ENCODE measurements around the gene PHLDA2. TPM values are rescaled to one million over a fixed set of nuclear protein-coding genes. Genes with fewer than 3 reads are reported as not detected.

Gene PHLDA2
- total and polyA plus RNA-seq, 9 of the 15 experiments (the other 6 are each of a cell fraction or from before 2014, with no cell fraction given) = 0.43 to 42.4 (median 4.7) TPM

GRCh38 chr11:2929950-2930703, 907 bp upstream of the PHLDA2 start (continued):
- TF ChIP-seq GATA2 (CRISPR knock-in tag; IDR thresholded peaks at IDR 0.05) = no peak
- TF ChIP-seq MTA3 (IDR thresholded peaks at IDR 0.05; ENCODE audit: borderline replicate concordance) = 0 out of 2 replicates have a peak, but pooled peaks have one; percentile 14
- TF ChIP-seq MED1 (CRISPR knock-in tag; IDR thresholded peaks at IDR 0.05; ENCODE audit: borderline replicate concordance) = no peak
- no peak for TF ChIP-seq NCOA4 (IDR thresholded peaks at IDR 0.05; ENCODE audit: partially characterized antibody)
- TF ChIP-seq ZNF121 (CRISPR knock-in tag; conservative IDR thresholded peaks at IDR 0.05) = no peak
- no peak for TF ChIP-seq CEBPZ (IDR thresholded peaks at IDR 0.05; ENCODE audit: borderline replicate concordance, low read depth, low read length)
- TF ChIP-seq TAF15 (IDR thresholded peaks at IDR 0.05; ENCODE audit: low read depth, low read length) = no peak
- peak; percentile 12 for TF ChIP-seq PRDM10 (IDR thresholded peaks at IDR 0.05; ENCODE audit: partially characterized antibody)
- TF ChIP-seq ZFP30 (CRISPR knock-in tag; IDR thresholded peaks at IDR 0.05; ENCODE audit: borderline replicate concordance) = no peak
- TF ChIP-seq CTBP1 (IDR thresholded peaks at IDR 0.05; ENCODE audit: borderline replicate concordance) = no peak
- TF ChIP-seq CSDE1 (IDR thresholded peaks at IDR 0.05) = no peak
- no peak for TF ChIP-seq THAP7 (CRISPR knock-in tag; IDR thresholded peaks at IDR 0.05)
- no peak for TF ChIP-seq FOXK2 (conservative IDR thresholded peaks at IDR 0.05 in 1 of 2, IDR thresholded peaks at IDR 0.05 in 1 of 2; ENCODE audit: low read depth in 2 of 2)
- 0 out of 4 replicates have a peak, but pooled peaks of 1 of the 2 experiments have one; percentile 58 for TF ChIP-seq MAZ (CRISPR knock-in tag; conservative IDR thresholded peaks at IDR 0.05 in 1 of 2, IDR thresholded peaks at IDR 0.05 in 1 of 2)
- peak; percentile 14 to 78; a peak in 2 of 4 replicates for TF ChIP-seq HDAC1 (IDR thresholded peaks at IDR 0.05)
- TF ChIP-seq EWSR1 (IDR thresholded peaks at IDR 0.05; ENCODE audit: borderline replicate concordance, low read depth, partially characterized antibody) = no peak
- no peak for TF ChIP-seq U2AF2 (optimal IDR thresholded peaks at IDR 0.05; ENCODE audit: low read depth, low read length)
- TF ChIP-seq CC2D1A (IDR thresholded peaks at IDR 0.05) = peak; percentile 57; the same call in 1 of the 2 replicates

Measured in K562 (cell line).